NCI-H524 treated with DMSO at 0.1 percent for 48 hours (cell line): ENCODE results near the gene KIT.

Experiments
- DNase-seq: peaks from one replicate; lab custom pipeline; 2025; lab: John Stamatoyannopoulos, UW

Gene KIT

DNA sequence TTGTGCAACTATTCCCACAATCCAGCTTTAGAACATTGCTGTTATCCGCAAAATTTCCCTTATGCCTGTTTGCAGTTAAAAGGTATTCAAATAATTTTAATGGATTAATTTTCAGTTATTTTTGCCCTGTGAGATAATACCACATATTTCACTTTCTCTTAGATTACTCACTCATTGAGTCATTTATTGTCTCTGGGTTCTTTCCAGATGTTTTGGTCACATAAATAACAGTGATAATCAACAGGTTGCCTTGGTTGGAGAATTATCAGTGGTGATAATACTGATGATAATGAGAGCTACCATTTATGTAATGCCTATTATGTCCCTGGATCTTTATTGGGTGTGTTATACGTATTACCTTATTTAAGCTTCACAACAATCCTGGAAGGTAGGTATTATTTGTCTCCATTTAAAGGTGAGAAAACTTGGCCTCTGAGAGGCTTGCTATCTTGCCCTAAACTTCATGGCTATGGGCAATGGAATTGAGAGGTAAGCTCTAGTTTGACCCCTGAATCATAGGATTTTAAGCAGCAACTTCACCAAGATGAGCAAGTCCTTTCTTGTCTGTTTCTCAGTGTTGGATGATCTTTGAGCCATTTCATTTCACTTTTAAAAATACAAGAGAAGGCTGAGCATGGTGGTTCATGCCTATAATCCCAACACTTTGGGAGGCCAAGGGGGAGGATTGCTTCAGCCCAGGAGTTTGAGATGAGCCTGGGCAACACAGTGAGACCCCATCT, 87.4 kb downstream of the KIT start:
- no peak for DNase-seq

DNA sequence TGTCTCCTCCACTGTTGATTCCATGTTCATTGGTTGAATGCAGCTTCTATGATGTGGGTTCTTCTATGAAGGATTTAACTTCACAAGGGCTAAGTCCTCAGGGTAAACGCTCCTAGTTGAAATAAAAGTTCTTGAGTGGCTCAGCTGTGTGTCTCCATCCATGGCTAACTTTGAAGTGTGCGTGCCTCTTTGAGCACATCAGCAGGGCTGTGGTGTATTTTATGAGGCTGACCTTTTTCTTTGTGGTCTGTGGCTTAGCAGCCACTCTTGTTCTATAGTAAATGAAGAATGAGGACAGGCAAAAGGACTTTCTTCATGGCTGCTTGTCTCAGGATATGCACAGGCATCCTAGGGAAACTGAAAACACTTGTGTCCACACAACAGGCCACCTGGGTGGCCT, 88.5 kb downstream of the KIT start:
- DNase-seq: no peak

DNA sequence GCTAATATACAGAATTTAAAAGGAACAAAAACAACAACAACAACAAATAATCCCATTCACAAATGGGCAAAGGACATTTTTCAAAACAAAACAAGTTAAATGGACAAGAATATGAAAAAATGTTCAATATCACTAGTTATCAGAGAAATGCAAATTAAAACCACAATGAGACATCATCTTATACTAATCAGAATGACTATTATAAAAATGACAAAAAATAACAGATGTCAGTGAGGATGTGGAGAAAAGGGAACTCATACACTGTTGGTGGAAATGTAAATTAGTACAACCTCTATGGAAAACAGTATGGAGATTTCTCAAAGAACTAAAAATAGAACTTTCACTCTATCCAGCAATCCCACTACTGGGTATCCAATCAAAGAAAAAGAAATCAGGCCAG, 92.6 kb downstream of the KIT start:
- DNase-seq: no peak

- DNase-seq: no peak
Measured at GRCh38 chr4:54754394-54754793, 96.6 kb downstream of the KIT start.

DNA sequence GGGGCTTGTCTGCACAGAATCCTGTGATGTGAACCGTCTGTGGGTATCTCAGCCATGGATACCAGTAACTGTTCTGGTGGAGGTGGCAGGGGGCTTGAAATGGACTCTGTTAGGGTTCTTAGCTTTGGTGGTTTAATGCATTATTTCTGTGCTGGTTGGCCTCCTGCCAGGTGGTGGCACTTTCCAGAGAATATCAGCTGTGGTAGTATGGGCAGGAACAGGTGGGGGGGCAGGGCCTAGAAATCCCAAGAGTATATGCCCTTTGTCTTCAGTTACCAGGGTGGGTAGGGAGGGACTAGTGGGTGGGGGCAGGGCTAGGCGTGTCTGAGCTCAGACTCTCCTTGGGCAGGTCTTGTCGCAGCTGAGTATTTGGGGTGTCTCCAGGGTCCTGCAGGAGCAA, 106.7 kb downstream of the KIT start:
- DNase-seq: no peak

- DNase-seq: no peak
Measured at GRCh38 chr4:54767376-54767775, 109.6 kb downstream of the KIT start.

- no peak for DNase-seq
Measured at GRCh38 chr4:54773022-54773421, 115.3 kb downstream of the KIT start.

GRCh38 chr4:54779036-54779435, 121.3 kb downstream of the KIT start:
- DNase-seq: no peak

DNA sequence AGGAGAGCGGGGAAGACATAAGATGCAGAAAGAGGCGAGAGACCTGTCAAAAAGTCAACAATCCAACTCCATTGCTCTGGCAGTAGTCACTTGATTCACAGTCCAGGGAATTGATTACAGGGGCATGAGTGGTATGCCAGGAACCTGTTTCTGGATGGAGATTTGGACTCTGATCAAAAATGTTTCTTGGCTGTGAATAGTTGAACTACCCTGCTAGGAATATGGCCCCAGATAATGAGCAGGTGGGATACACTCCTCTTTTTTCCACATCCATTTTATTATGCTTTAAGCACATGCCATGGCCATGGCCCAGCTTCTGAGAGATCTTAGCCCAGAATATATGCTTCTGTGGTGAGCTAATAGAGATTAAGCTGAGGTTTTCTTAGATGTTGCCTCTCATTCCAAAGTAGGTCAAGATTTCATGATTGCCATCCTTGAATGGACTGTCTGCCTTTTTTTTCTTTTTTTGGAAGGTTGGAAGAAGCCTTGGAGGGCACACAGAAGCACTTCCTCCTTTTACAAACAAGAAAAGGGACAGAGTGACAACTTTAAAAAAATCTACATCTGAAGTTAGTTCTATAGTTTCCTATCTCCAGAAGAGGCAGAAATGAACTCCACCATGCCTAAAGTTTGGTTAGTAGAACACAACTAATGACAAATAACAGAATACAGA, 121.9 kb downstream of the KIT start:
- DNase-seq: no peak

DNA sequence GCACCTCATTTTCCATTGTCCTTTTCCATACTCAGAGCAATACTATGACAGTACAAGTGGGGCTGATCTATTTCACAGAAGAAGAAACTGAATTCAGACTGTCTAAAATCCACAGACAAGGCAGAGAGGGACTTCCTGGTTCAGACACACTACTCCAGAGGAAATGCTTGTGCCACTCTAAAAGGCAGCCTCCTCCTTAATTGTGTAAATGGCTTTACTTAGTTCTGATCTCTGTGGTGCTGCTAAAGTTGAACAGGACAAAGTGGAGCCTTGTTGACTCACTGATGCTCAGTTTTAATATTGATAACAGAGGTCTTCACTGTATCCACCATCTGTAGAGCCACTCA, 122.4 kb downstream of the KIT start:
- no peak for DNase-seq

- no peak for DNase-seq
Measured at GRCh38 chr4:54781756-54782155, 124.0 kb downstream of the KIT start.

DNA sequence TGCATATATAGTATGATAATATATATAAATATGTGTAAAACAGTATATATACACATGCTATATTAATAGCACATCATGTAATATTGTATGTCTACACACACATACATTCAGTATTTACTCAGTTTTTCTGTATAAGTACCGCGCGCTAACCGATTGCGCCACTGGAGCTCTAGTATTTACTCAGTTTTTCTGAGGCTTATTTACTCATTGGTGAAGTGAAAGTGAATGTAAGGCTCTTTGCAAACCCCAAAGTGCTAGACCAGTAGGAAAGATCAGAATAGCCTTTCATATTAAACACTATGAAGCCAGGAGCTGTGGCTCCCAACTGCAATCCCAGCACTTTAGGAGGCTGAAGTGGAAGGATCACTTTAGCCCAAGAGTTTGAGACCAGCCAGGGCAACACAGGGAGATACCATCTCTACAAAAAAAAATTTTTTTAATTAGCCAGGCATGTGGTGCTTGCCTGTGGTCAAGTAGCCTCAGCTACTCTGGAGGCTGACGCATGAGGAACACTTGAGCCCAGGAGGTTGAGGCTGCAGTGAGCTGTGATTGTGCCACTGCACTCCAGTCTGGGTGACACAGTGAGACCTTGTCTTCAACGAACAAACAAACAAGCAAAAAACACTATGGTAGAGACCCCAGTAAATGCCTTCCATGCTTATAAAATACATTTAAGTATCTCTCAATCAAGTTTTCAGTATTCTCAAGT, 125.8 kb downstream of the KIT start:
- no peak for DNase-seq

DNA sequence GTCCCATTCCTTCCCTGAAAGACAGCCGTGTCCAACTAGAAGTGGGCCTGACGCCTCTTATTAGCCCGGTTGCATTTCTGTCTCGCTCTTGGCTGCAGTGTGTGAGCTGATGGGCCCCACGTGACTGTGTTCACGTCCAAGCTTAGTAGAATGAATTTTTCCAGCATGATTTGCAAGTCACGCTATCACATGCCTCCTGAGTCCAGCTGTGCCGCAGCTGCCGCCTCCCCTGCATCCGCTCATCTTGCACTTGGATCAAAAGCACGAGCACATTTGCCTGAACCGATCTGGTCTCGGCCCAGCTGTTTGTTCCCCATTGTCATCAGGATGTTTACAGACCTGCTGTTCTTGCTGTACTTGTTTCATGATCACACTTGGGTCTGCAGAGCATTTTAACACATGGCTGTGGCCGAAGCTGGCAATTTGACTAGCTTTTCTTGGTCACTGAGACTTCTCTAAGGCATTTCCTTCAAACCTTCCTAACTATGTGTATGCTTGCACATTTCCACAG, 126.5 kb downstream of the KIT start:
- DNase-seq: no peak
